A549 (cell line): Measurements from ENCODE around the gene RPL3.
"Not testable (repeated sequence)": the region's sequence is repeated elsewhere in the genome, so short reads cannot be mapped to it uniquely, and the experiment has no call there.

ENCODE experiments used
- EP300 ChIP-seq, 2 experiments: fragments of >200 bp; sonication (Bioruptor Twin); formaldehyde crosslinking; IDR thresholded peaks; 2 replicates in 1 of 2; 3 replicates in 1 of 2; pipeline ENCODE4 v1.6.1; 2016 to 2017
- POLR2AphosphoS2 ChIP-seq: conservative IDR thresholded peaks from 2 replicates; pipeline ENCODE4 v1.6.1; 2012; ENCODE audit warnings: low read length, improper control_type of control experiment, inconsistent platforms
- RNF2 ChIP-seq: fragments of 200-600 bp; sonication (generic); IDR thresholded peaks from 2 replicates; pipeline ENCODE4 v1.6.1; 2016; ENCODE audit warnings: low read depth, mild to moderate bottlenecking, antibody characterized with exemption, moderate library complexity, borderline replicate concordance
- TF ChIP-seq, protein P1 (sequence below): fragments of >200 bp; sonication (Bioruptor Twin); formaldehyde crosslinking; IDR thresholded peaks from 3 replicates; pipeline ENCODE4 v1.5.1; 2016
- TF ChIP-seq, protein P2 (sequence below): IDR thresholded peaks from 2 replicates; pipeline ENCODE4 v1.6.1; 2012

DNA sequence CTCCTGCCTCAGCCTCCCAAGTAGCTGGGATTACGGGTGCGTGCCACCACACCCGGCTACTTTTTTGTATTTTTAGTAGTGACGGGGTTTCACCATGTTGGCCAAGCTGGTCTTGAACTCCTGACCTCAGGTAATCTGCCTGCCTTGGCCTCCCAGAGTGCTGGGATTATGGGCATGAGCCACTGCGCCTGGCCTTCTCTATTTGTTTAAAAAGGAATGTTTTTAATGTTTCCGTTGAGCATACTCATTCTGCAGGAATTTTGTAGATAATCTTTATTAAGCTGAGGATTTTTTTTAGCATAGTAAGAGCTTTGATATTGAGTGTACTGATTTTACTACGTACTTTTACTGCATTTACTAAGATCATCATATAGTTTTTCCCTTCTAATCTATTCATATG lies 20.4 kb upstream of the RPL3 start:
- TF ChIP-seq, protein P1, sequence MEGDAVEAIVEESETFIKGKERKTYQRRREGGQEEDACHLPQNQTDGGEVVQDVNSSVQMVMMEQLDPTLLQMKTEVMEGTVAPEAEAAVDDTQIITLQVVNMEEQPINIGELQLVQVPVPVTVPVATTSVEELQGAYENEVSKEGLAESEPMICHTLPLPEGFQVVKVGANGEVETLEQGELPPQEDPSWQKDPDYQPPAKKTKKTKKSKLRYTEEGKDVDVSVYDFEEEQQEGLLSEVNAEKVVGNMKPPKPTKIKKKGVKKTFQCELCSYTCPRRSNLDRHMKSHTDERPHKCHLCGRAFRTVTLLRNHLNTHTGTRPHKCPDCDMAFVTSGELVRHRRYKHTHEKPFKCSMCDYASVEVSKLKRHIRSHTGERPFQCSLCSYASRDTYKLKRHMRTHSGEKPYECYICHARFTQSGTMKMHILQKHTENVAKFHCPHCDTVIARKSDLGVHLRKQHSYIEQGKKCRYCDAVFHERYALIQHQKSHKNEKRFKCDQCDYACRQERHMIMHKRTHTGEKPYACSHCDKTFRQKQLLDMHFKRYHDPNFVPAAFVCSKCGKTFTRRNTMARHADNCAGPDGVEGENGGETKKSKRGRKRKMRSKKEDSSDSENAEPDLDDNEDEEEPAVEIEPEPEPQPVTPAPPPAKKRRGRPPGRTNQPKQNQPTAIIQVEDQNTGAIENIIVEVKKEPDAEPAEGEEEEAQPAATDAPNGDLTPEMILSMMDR: not testable (repeated sequence)
- TF ChIP-seq, protein P2, sequence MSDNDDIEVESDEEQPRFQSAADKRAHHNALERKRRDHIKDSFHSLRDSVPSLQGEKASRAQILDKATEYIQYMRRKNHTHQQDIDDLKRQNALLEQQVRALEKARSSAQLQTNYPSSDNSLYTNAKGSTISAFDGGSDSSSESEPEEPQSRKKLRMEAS: not testable (repeated sequence)
- not testable (repeated sequence) for TF ChIP-seq POLR2AphosphoS2; RNF2; EP300 (IDR thresholded peaks at IDR 0.05)
